ENCODE measurements around the gene SPATA1. TPM values are rescaled to one million over a fixed set of nuclear protein-coding genes. Genes with fewer than 3 reads are reported as not detected.

SPATA1 gene
- total and polyA plus RNA-seq, 2 donors (not counting 1 experiment from before 2014, with no cell fraction given), result 0.73 to 8.6 TPM

DNA sequence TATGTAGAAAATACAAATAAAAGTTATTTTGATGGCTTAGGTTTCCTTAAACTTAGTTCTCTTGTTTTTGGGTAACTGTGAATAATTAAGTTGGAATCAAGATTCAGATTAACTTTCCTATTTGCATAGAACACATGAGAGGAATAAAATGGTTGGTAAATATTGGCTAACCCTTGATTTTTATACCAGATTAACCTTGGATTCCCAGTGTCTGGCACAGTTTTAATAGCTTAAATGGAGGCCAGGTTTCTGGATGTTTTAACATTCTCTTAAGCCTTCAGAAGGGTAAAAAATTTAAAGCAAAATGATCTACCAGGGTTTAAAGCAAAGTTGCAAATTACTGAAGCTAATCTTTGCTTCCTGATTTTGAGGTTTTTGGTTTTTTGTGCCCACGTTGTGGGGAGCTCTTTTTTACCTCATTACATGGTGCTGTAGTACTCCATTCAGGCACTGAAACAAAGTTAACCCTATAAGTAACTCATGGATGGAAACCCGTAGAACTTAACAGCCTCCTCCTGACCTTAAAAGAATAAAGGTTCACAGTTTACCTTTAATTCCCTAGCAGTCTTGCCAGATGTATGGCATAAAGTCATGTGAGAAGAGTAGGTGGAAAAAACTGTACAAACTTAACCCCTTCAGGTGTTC lies 8.4 kb upstream of the SPATA1 start:
- H3K4me2 ChIP-seq (replicated peaks; ENCODE audit: low read depth, low read length, poor library complexity, severe bottlenecking), result no peak overlapping the region
- peaks cover 4 to 8% of the 10 kb centered on the region in 2 donors for H3K4me1 ChIP-seq (ENCODE audit: control insufficient read depth in 2 of 2, insufficient read depth in 2 of 2, low read length in 2 of 2)
- H3K36me3 ChIP-seq (replicated peaks in 1 of 2; ENCODE audit: control extremely low read depth in 1 of 2, control insufficient read depth in 1 of 2, extremely low read depth in 1 of 2, insufficient read depth in 2 of 2, low read length in 1 of 2), result peaks cover 5 to 66% of the 10 kb centered on the region in 2 experiments
- no peaks in the 10 kb centered on the region for H3K9me3 ChIP-seq (ENCODE audit: control extremely low read depth in 1 of 3, control insufficient read depth in 2 of 3, insufficient read depth in 1 of 3, low read length in 2 of 3)
- H3K4me1 Mint-ChIP-seq, result peaks cover 16% of the 10 kb centered on the region
- intact Hi-C loops (cut with micrococcal nuclease), result no loop called here
- H2AFZ ChIP-seq (ENCODE audit: insufficient read depth, low read depth, low read length, poor library complexity, severe bottlenecking), result no peak overlapping the region
- TF ChIP-seq, protein P1, sequence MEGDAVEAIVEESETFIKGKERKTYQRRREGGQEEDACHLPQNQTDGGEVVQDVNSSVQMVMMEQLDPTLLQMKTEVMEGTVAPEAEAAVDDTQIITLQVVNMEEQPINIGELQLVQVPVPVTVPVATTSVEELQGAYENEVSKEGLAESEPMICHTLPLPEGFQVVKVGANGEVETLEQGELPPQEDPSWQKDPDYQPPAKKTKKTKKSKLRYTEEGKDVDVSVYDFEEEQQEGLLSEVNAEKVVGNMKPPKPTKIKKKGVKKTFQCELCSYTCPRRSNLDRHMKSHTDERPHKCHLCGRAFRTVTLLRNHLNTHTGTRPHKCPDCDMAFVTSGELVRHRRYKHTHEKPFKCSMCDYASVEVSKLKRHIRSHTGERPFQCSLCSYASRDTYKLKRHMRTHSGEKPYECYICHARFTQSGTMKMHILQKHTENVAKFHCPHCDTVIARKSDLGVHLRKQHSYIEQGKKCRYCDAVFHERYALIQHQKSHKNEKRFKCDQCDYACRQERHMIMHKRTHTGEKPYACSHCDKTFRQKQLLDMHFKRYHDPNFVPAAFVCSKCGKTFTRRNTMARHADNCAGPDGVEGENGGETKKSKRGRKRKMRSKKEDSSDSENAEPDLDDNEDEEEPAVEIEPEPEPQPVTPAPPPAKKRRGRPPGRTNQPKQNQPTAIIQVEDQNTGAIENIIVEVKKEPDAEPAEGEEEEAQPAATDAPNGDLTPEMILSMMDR (IDR thresholded peaks at IDR 0.05), result no peak
- TF ChIP-seq EZH2 (IDR thresholded peaks at IDR 0.05; ENCODE audit: borderline replicate concordance, insufficient read depth, low read depth, low read length, poor library complexity, severe bottlenecking), result no peak
- H3K27ac Mint-ChIP-seq, result no peak overlapping the region
- H3K9me3 Mint-ChIP-seq (ENCODE audit: insufficient read depth), result no peaks in the 10 kb centered on the region
- H3K4me3 ChIP-seq (ENCODE audit: control extremely low read depth in 1 of 5, extremely low read depth in 1 of 5, insufficient read depth in 1 of 5, low read depth in 2 of 5, low read length in 4 of 5), result no peak overlapping the region
- DNase-seq (no peak), ATAC-seq (ENCODE audit: low read depth) (no peak)
- no peaks in the 10 kb centered on the region for H3K27me3 ChIP-seq (replicated peaks in 1 of 4; ENCODE audit: control extremely low read depth in 1 of 4, control insufficient read depth in 3 of 4, insufficient read depth in 4 of 4, low read length in 3 of 4)
- no peak overlapping the region for H3K9ac ChIP-seq (ENCODE audit: low read length)
- H4K20me1 ChIP-seq (ENCODE audit: control insufficient read depth, insufficient read depth, low read length, poor library complexity, severe bottlenecking), result no peaks in the 10 kb centered on the region
- H3K27ac ChIP-seq (ENCODE audit: low read length in 2 of 2), result peak overlapping the region in 1 of 2 donors; percentile 23
- WGBS (ENCODE audit: insufficient coverage), result no CpG with 5 or more reads among the region's 2 CpGs
- ChIA-PET CTCF (interaction anchor here (1.6 kb wide), 1 partner anchor 122 kb away, joined by 5 read pairs; no protein-coding TSS in a partner anchor), POLR2A (no interaction called here)
- no peak overlapping the region for H3K4me3 Mint-ChIP-seq
- H3K79me2 ChIP-seq (ENCODE audit: control insufficient read depth, insufficient read depth, low read length), result peaks cover 29% of the 10 kb centered on the region
- H3K27me3 Mint-ChIP-seq, result no peaks in the 10 kb centered on the region

GRCh38 chr1:84502927-84503326 lies 3.3 kb upstream of the SPATA1 start:
- Histone ChIP-seq H3K4me1 (ENCODE audit: control insufficient read depth in 2 of 2, insufficient read depth in 2 of 2, low read length in 2 of 2) (peaks cover 26 to 28% of the 10 kb centered on the region in 2 donors), H3K4me3 (ENCODE audit: control extremely low read depth in 1 of 5, extremely low read depth in 1 of 5, insufficient read depth in 1 of 5, low read depth in 2 of 5, low read length in 4 of 5) (no peak overlapping the region), H3K79me2 (ENCODE audit: control insufficient read depth, insufficient read depth, low read length) (peaks cover 60% of the 10 kb centered on the region), H3K27me3 (replicated peaks in 1 of 4; ENCODE audit: control extremely low read depth in 1 of 4, control insufficient read depth in 3 of 4, insufficient read depth in 4 of 4, low read length in 3 of 4) (no peaks in the 10 kb centered on the region), H3K36me3 (replicated peaks in 1 of 2; ENCODE audit: control extremely low read depth in 1 of 2, control insufficient read depth in 1 of 2, extremely low read depth in 1 of 2, insufficient read depth in 2 of 2, low read length in 1 of 2) (peaks cover under 1 to 25% of the 10 kb centered on the region in 2 experiments), H3K9me3 (ENCODE audit: control extremely low read depth in 1 of 3, control insufficient read depth in 2 of 3, insufficient read depth in 1 of 3, low read length in 2 of 3) (no peaks in the 10 kb centered on the region), H2AFZ (ENCODE audit: insufficient read depth, low read depth, low read length, poor library complexity, severe bottlenecking) (no peak overlapping the region), H3K4me2 (replicated peaks; ENCODE audit: low read depth, low read length, poor library complexity, severe bottlenecking) (no peak overlapping the region), H3K9ac (ENCODE audit: low read length) (no peak overlapping the region), H4K20me1 (ENCODE audit: control insufficient read depth, insufficient read depth, low read length, poor library complexity, severe bottlenecking) (peaks cover 7% of the 10 kb centered on the region), H3K27ac (ENCODE audit: low read length in 2 of 2) (no peak overlapping the region)
- Mint-ChIP-seq H3K4me1 (peaks cover 40% of the 10 kb centered on the region), H3K27ac (no peak overlapping the region), H3K9me3 (ENCODE audit: insufficient read depth) (no peaks in the 10 kb centered on the region), H3K27me3 (no peaks in the 10 kb centered on the region), H3K4me3 (no peak overlapping the region)
- ATAC-seq (ENCODE audit: low read depth) (no peak), DNase-seq (no peak)
- CTCF ChIA-PET, result interaction anchor here (1.0 to 2.1 kb wide), 2 partner anchors 68 to 69 kb away, joined by 3 to 5 read pairs; no protein-coding TSS in a partner anchor
- no CpG with 5 or more reads among the region's 5 CpGs for WGBS (ENCODE audit: insufficient coverage)
- no peak for TF ChIP-seq EZH2 (IDR thresholded peaks at IDR 0.05; ENCODE audit: borderline replicate concordance, insufficient read depth, low read depth, low read length, poor library complexity, severe bottlenecking)
- TF ChIP-seq, protein P1 (IDR thresholded peaks at IDR 0.05), result no peak
- POLR2A ChIA-PET, result no interaction called here
- intact Hi-C loops (cut with micrococcal nuclease), result loop anchor here (10.0 kb wide), 2 partner anchors 358 to 702 kb away; partner anchors contain the start of genes PRKACB and SYDE2

All from B cell (primary cell).